Measurements from ENCODE around the gene JAM3. TPM values are rescaled to one million over a fixed set of nuclear protein-coding genes. Genes with fewer than 3 reads are reported as not detected.

JAM3 gene
- total RNA-seq, 4 donors from 2014 or later, result 60.9 to 124 (median 96.5) TPM

DNA sequence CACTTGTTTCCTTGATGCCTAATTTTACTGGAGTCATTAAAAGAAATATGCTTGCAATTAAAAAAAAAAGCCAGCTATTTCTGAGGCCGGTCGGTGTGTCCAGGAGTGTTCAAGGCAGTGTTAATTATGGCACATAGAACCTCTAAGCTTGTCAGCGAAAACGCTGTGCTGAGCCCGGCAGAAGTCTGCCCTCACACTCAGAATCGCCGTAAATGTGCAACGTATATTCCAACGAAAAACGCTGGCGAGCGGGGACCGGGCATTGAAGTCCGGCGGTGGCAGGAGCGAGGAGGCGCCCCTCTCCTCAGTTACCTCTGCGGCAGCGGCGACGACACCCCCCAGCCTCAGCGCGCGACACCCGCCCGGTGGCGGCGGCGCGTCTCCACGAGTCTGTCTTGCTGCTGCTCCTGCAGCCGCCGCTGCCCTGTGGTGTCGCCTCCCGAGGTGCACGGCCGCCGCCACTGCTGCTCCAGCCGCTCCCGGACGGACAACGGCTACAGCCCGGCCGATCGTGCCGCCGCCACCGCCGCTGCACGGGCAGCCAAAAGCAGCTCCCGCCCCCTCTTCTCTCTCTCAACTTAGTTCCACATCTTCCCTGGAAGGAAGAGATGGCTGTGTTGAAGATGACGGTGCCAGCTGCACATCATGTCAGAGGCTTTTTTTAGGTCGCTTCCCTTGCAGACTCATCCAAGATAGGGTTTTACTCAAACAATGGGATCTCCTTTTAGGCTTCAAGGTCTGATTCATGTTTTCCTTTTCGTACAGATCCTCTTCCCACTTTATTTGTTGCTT is 56.0 kb downstream of the JAM3 start:
- TF ChIP-seq, protein P1, sequence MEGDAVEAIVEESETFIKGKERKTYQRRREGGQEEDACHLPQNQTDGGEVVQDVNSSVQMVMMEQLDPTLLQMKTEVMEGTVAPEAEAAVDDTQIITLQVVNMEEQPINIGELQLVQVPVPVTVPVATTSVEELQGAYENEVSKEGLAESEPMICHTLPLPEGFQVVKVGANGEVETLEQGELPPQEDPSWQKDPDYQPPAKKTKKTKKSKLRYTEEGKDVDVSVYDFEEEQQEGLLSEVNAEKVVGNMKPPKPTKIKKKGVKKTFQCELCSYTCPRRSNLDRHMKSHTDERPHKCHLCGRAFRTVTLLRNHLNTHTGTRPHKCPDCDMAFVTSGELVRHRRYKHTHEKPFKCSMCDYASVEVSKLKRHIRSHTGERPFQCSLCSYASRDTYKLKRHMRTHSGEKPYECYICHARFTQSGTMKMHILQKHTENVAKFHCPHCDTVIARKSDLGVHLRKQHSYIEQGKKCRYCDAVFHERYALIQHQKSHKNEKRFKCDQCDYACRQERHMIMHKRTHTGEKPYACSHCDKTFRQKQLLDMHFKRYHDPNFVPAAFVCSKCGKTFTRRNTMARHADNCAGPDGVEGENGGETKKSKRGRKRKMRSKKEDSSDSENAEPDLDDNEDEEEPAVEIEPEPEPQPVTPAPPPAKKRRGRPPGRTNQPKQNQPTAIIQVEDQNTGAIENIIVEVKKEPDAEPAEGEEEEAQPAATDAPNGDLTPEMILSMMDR (IDR thresholded peaks at IDR 0.05), result peak in 1 of 5 experiments; percentile 19
- no peak for TF ChIP-seq POLR2A (IDR thresholded peaks at IDR 0.05)
- H3K36me3 ChIP-seq, result no peaks in the 10 kb centered on the region
- peak in 1 of 2 donors; percentile 40 for DNase-seq (ENCODE audit: low spot score in 2 of 2)
- no peaks in the 10 kb centered on the region for H3K27me3 ChIP-seq
- 9 to 10% methylated on average over 32 to 51 of the region's 54 CpGs for WGBS, 2 donors
- peak overlapping the region; percentile 10 to 47 (median 28) for H3K4me3 ChIP-seq
- H3K4me1 ChIP-seq, result peaks cover 0 to 58% (median 27%) of the 10 kb centered on the region in 4 donors
- H3K9me3 ChIP-seq, result no peaks in the 10 kb centered on the region
- peak overlapping the region in 2 of 4 donors; percentile 12 to 50 for H3K27ac ChIP-seq

DNA sequence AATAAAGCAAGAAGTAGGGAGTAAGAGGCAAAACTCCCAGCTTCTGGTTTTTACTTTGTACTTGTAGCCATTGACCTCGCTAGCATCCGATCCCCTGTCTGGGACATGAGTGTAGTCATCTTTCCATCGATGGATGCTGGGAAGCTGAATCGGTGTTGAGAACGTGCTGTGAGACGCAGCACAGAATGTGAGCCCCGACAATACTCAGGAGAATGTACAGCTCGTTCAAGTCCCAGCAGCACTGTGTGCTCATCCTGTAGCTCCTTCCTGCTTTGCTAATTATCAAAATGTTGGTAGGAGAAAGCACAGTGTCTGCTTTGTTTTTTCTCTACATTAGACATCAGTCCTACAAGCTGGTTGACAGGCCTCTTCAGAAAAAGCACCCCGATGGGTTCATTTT is 56.6 kb downstream of the JAM3 start:
- Histone ChIP-seq H3K36me3 (no peaks in the 10 kb centered on the region), H3K4me3 (peak overlapping the region in 2 of 4 donors; percentile 31 to 47), H3K27ac (peak overlapping the region in 3 of 4 donors; percentile 0 to 50 (median 5)), H3K27me3 (no peaks in the 10 kb centered on the region), H3K9me3 (peaks cover 0 to under 1% (median 0%) of the 10 kb centered on the region in 4 donors), H3K4me1 (peaks cover 0 to 52% (median 26%) of the 10 kb centered on the region in 4 donors)
- 64 to 67% methylated on average over 9 of the region's 9 CpGs for WGBS, 2 donors
- DNase-seq (ENCODE audit: low spot score in 2 of 2), result no peak
- TF ChIP-seq, protein P1 (IDR thresholded peaks at IDR 0.05), result no peak
- TF ChIP-seq EP300 (IDR thresholded peaks at IDR 0.05) (no peak), POLR2A (IDR thresholded peaks at IDR 0.05) (no peak)

DNA sequence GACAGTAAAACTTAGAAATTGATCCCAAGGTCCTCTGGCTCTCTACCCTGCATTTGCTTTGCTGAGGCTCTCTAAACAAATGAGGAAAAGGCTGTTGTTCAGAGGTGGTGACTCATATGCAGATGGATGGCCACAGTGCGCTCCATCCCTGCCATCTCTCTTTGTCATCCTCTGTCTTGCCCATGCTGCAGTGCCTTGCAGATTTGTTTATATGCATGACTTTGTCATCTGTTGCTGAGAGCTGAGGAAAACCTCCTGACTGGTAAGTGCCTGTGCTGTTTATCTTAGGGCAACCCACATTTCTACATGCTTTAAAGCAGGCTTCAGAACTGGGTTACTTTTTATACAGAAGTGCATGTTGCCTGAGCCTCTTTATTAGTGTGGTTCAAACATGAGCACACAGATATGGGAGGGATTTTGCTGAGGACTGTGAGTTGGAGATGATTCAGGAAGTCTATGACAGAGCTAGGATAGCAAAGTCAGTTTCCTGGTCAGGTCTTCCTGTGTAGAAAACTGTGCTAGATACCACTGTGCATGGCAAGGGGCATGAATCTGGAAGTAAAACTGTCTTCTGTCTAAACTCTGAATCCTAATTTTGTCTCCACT is 57.4 kb downstream of the JAM3 start:
- no peak for DNase-seq (ENCODE audit: low spot score in 2 of 2)
- Histone ChIP-seq H3K27me3 (no peaks in the 10 kb centered on the region), H3K36me3 (no peaks in the 10 kb centered on the region), H3K4me3 (no peak overlapping the region), H3K27ac (peak overlapping the region in 2 of 4 donors; percentile 0 to 4), H3K9me3 (peaks cover 0 to 9% (median 2%) of the 10 kb centered on the region in 4 donors), H3K4me1 (peaks cover 0 to 44% (median 22%) of the 10 kb centered on the region in 4 donors)
- TF ChIP-seq POLR2A (IDR thresholded peaks at IDR 0.05) (no peak), EP300 (IDR thresholded peaks at IDR 0.05) (no peak)
- TF ChIP-seq, protein P1 (IDR thresholded peaks at IDR 0.05), result no peak
- 53 to 65% methylated on average over 1 of the region's 1 CpG for WGBS, 2 donors

DNA sequence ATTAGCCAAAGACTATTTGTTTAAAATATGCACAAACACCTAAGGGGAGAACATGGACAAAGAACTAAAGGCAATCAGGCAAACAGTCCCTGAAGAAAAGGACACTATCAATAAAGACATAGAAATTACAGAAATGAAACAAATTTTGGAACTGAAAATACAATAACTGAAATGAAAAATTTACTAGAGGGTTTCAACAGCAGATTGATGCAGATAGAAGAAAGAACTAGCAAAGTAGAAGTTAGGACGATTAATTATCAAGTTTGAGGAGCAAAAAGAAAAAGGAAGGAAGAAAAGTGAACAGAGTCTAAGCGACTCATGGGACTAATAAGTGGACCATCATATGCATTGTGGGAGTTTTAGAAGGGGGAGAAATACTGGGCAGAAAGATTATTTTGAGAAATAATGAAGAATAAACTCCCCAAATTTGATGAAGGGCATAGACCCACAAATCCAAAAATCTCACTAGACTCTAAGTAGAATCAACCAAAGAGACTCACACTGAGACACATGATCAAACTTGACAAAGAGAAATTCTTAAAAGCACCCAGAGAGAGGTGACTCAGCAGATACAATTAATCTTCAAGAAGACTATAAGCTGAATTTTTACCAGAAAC is 62.9 kb downstream of the JAM3 start:
- Histone ChIP-seq H3K36me3 (no peaks in the 10 kb centered on the region), H3K27ac (no peak overlapping the region), H3K4me1 (peaks cover 0 to 3% (median 0%) of the 10 kb centered on the region in 4 donors), H3K4me3 (no peak overlapping the region), H3K9me3 (peaks cover 0 to 35% (median 8%) of the 10 kb centered on the region in 4 donors), H3K27me3 (no peaks in the 10 kb centered on the region)
- no peak for DNase-seq (ENCODE audit: low spot score in 2 of 2)
- 72 to 96% methylated on average over 2 of the region's 2 CpGs for WGBS, 2 donors
- TF ChIP-seq, protein P1 (IDR thresholded peaks at IDR 0.05), result no peak
- TF ChIP-seq POLR2A (IDR thresholded peaks at IDR 0.05), result no peak
- TF ChIP-seq EP300 (IDR thresholded peaks at IDR 0.05), result no peak
